K562 (cell line): ENCODE measurements around the gene ACBD4.

Experiments
- EZH2 ChIP-seq: IDR thresholded peaks from 2 replicates; pipeline ENCODE4 v1.6.1; 2012; ENCODE audit warnings: low read depth, mild to moderate bottlenecking, inconsistent platforms, low read length, borderline replicate concordance
- MIER1 ChIP-seq: fragments of 450-650 bp; IDR thresholded peaks from 2 replicates; pipeline ENCODE4 v1.6.1; 2016; ENCODE audit warnings: antibody characterized with exemption, mild to moderate bottlenecking, low read depth
- NFE2L1 ChIP-seq: fragments of 450-650 bp; IDR thresholded peaks from 2 replicates; pipeline ENCODE4 v1.6.1; 2016; ENCODE audit warnings: missing genetic modification characterization, low read depth, mild to moderate bottlenecking, missing compliant biosample characterization, moderate library complexity, borderline replicate concordance
- POLR2A ChIP-seq: fragments of 450-650 bp; conservative IDR thresholded peaks from 2 replicates; pipeline ENCODE4 v1.6.1; 2016
- POLR2G ChIP-seq: fragments of 200-400 bp; formaldehyde crosslinking; IDR thresholded peaks from 2 replicates; pipeline ENCODE4 v1.6.1; 2017; ENCODE audit warnings: low read depth, mild to moderate bottlenecking, antibody characterized with exemption, low read length, moderate library complexity
- SMARCA4 ChIP-seq: fragments of 450-650 bp; IDR thresholded peaks from 2 replicates; pipeline ENCODE4 v1.6.1; 2016
- SOX6 ChIP-seq: fragments of 450-650 bp; IDR thresholded peaks from 2 replicates; pipeline ENCODE4 v1.6.1; 2014; ENCODE audit warnings: mild to moderate bottlenecking
- SRSF1 ChIP-seq: fragments of 200-400 bp; formaldehyde crosslinking; IDR thresholded peaks from 2 replicates; pipeline ENCODE4 v1.6.1; 2017; ENCODE audit warnings: mild to moderate bottlenecking, low read depth, low read length, moderate library complexity
- ZNF239 ChIP-seq: fragments of 250-450 bp; sonication (Bioruptor Pico); IDR thresholded peaks from 2 replicates; pipeline ENCODE4 v1.4.0; 2020; ENCODE audit warnings: mild to moderate bottlenecking
- ZNF253 ChIP-seq: fragments of 250-450 bp; sonication (Bioruptor Pico); conservative IDR thresholded peaks from 2 replicates; pipeline ENCODE4 v1.6.1; 2021; ENCODE audit warnings: mild to moderate bottlenecking
- TF ChIP-seq, protein P1 (sequence below), 3 experiments: IDR thresholded peaks in 2 of 3; conservative IDR thresholded peaks in 1 of 3; 2 replicates each; pipeline ENCODE4 v1.5.1; 2011 to 2012; ENCODE audit warnings: low read length in 3 of 3, mild to moderate bottlenecking in 3 of 3, control low read depth in 2 of 3, improper control_type of control experiment in 1 of 3, inconsistent platforms in 1 of 3, low read depth in 1 of 3, mixed read lengths in 1 of 3, moderate library complexity in 1 of 3; ENCODE audit not compliant: insufficient read depth in 2 of 3
- TF ChIP-seq, protein P2 (sequence below): fragments of 250-450 bp; sonication (Bioruptor Pico); IDR thresholded peaks from 2 replicates; pipeline ENCODE4 v1.8.0; 2021; ENCODE audit warnings: borderline replicate concordance, mild to moderate bottlenecking, moderate library complexity; ENCODE audit not compliant: poor library complexity, severe bottlenecking

- TF ChIP-seq, protein P1, sequence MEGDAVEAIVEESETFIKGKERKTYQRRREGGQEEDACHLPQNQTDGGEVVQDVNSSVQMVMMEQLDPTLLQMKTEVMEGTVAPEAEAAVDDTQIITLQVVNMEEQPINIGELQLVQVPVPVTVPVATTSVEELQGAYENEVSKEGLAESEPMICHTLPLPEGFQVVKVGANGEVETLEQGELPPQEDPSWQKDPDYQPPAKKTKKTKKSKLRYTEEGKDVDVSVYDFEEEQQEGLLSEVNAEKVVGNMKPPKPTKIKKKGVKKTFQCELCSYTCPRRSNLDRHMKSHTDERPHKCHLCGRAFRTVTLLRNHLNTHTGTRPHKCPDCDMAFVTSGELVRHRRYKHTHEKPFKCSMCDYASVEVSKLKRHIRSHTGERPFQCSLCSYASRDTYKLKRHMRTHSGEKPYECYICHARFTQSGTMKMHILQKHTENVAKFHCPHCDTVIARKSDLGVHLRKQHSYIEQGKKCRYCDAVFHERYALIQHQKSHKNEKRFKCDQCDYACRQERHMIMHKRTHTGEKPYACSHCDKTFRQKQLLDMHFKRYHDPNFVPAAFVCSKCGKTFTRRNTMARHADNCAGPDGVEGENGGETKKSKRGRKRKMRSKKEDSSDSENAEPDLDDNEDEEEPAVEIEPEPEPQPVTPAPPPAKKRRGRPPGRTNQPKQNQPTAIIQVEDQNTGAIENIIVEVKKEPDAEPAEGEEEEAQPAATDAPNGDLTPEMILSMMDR (IDR thresholded peaks at IDR 0.05 in 2 of 3, conservative IDR thresholded peaks at IDR 0.05 in 1 of 3; ENCODE audit: insufficient read depth in 2 of 3, low read depth in 1 of 3, low read length in 3 of 3): no peak
- TF ChIP-seq SMARCA4 (no peak), MIER1 (no peak), SOX6 (no peak), ZNF253 (no peak), ZNF239 (CRISPR knock-in tag) (no peak), EZH2 (no peak), NFE2L1 (tag) (no peak), POLR2A (no peak), POLR2G (no peak), SRSF1 (no peak)
- TF ChIP-seq, protein P2, sequence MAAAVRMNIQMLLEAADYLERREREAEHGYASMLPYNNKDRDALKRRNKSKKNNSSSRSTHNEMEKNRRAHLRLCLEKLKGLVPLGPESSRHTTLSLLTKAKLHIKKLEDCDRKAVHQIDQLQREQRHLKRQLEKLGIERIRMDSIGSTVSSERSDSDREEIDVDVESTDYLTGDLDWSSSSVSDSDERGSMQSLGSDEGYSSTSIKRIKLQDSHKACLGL: no peak
These were observed 38.6 kb upstream of the ACBD4 start for GRCh38 chr17:45096926-45097325.
